ENCODE data around the gene CCR5AS.

Gene CCR5AS

GRCh38 chr3:46386205-46386604 lies 20.7 kb downstream of the CCR5AS start:
- no peak for DNase-seq
- TF ChIP-seq GATA1 (IDR thresholded peaks at IDR 0.05; ENCODE audit: low read depth, low read length) (no peak), POLR2A (IDR thresholded peaks at IDR 0.05; ENCODE audit: low read length) (no peak)

- TF ChIP-seq POLR2A (IDR thresholded peaks at IDR 0.05; ENCODE audit: low read length) (no peak), GATA1 (IDR thresholded peaks at IDR 0.05; ENCODE audit: low read depth, low read length) (no peak)
- no peak for DNase-seq
Measured at GRCh38 chr3:46383951-46384330, 22.9 kb downstream of the CCR5AS start.

GRCh38 chr3:46383211-46383950 lies 23.5 kb downstream of the CCR5AS start:
- DNase-seq: no peak
- TF ChIP-seq POLR2A (IDR thresholded peaks at IDR 0.05; ENCODE audit: low read length) (no peak), GATA1 (IDR thresholded peaks at IDR 0.05; ENCODE audit: low read depth, low read length) (no peak)

- DNase-seq: no peak
- TF ChIP-seq GATA1 (IDR thresholded peaks at IDR 0.05; ENCODE audit: low read depth, low read length) (no peak), POLR2A (IDR thresholded peaks at IDR 0.05; ENCODE audit: low read length) (no peak)
Measured at GRCh38 chr3:46381625-46382024, 25.2 kb downstream of the CCR5AS start.

- TF ChIP-seq POLR2A (IDR thresholded peaks at IDR 0.05; ENCODE audit: low read length) (no peak), GATA1 (IDR thresholded peaks at IDR 0.05; ENCODE audit: low read depth, low read length) (no peak)
- no peak for DNase-seq
Measured at GRCh38 chr3:46380471-46381221, 26.2 kb downstream of the CCR5AS start.

- DNase-seq: peak; percentile 61 to 76
- TF ChIP-seq GATA1 (IDR thresholded peaks at IDR 0.05; ENCODE audit: low read depth, low read length) (no peak), POLR2A (IDR thresholded peaks at IDR 0.05; ENCODE audit: low read length) (no peak)
Measured at GRCh38 chr3:46378426-46378942, 28.4 kb downstream of the CCR5AS start.

- DNase-seq: no peak
Measured at GRCh38 chr3:46375814-46376213, 31.1 kb downstream of the CCR5AS start.

GRCh38 chr3:46375218-46375617 lies 31.6 kb downstream of the CCR5AS start:
- DNase-seq: no peak
- TF ChIP-seq GATA1 (IDR thresholded peaks at IDR 0.05; ENCODE audit: low read depth, low read length): no peak
- no peak for TF ChIP-seq POLR2A (IDR thresholded peaks at IDR 0.05; ENCODE audit: low read length)

More at GRCh38 chr3:46375814-46376213, 31.1 kb downstream of the CCR5AS start:
- TF ChIP-seq GATA1 (IDR thresholded peaks at IDR 0.05; ENCODE audit: low read depth, low read length) (no peak), POLR2A (IDR thresholded peaks at IDR 0.05; ENCODE audit: low read length) (no peak)

GRCh38 chr3:46374755-46375154 lies 32.1 kb downstream of the CCR5AS start:
- DNase-seq: no peak
- TF ChIP-seq GATA1 (IDR thresholded peaks at IDR 0.05; ENCODE audit: low read depth, low read length) (no peak), POLR2A (IDR thresholded peaks at IDR 0.05; ENCODE audit: low read length) (no peak)

GRCh38 chr3:46372492-46373359 lies 34.1 kb downstream of the CCR5AS start:
- DNase-seq: peak; percentile 15 to 28
- TF ChIP-seq GATA1 (IDR thresholded peaks at IDR 0.05; ENCODE audit: low read depth, low read length) (no peak), POLR2A (IDR thresholded peaks at IDR 0.05; ENCODE audit: low read length) (no peak)

- no peak for TF ChIP-seq POLR2A (IDR thresholded peaks at IDR 0.05; ENCODE audit: low read length)
- no peak for TF ChIP-seq GATA1 (IDR thresholded peaks at IDR 0.05; ENCODE audit: low read depth, low read length)
- DNase-seq: no peak
Measured at GRCh38 chr3:46371519-46372340, 35.1 kb downstream of the CCR5AS start.

- no peak for DNase-seq
- no peak for TF ChIP-seq POLR2A (IDR thresholded peaks at IDR 0.05; ENCODE audit: low read length)
- TF ChIP-seq GATA1 (IDR thresholded peaks at IDR 0.05; ENCODE audit: low read depth, low read length): no peak
Measured at GRCh38 chr3:46370839-46371518, 35.9 kb downstream of the CCR5AS start, which contains the start of gene CCR5. CCR5 (plus strand) TSS chr3:46370946; CDS start chr3:46372903, 1,957 bp downstream.

Measured in erythroblast (primary cell).